Bronchial epithelial cell (primary cell): Measurements from ENCODE around the gene SH2D4B. TPM values are rescaled to one million over a fixed set of nuclear protein-coding genes. Genes with fewer than 3 reads are reported as not detected.

Experiments
- DNase-seq: peaks from one replicate; pipeline ENCODE4 v3.0.0-alpha.2; 2010; ENCODE audit warnings: low read depth
- FAIRE-seq: peaks from 2 replicates; lab custom pipeline; 2011; peaks lifted over from hg19 to GRCh38; lab: Jason Lieb, UNC
- H3K27me3 ChIP-seq: 2 replicates; pipeline ENCODE4 v1.5.1; 2011; ENCODE audit warnings: low read length; ENCODE audit not compliant: control insufficient read depth, insufficient read depth
- H3K36me3 ChIP-seq: 2 replicates; pipeline ENCODE4 v1.5.1; 2011; ENCODE audit warnings: low read length; ENCODE audit not compliant: control insufficient read depth, insufficient read depth
- H3K4me3 ChIP-seq: 2 replicates; pipeline ENCODE4 v1.5.1; 2011; ENCODE audit warnings: mild to moderate bottlenecking, low read depth, low read length, control low read depth
- total RNA-seq: library from RNA; depleted of rRNA; stranded (reverse); fragments of >200 nt; gene quantifications from 2 replicates; pipeline ENCODE4 v1.2.1, GENCODE V29; 2014
- TF ChIP-seq, protein P1 (sequence below): IDR thresholded peaks from 2 replicates; pipeline ENCODE4 v1.5.1; 2011; ENCODE audit warnings: mild to moderate bottlenecking, moderate library complexity, low read length, control low read depth, inconsistent platforms; ENCODE audit not compliant: insufficient read depth, severe bottlenecking

Gene SH2D4B
- total RNA-seq, 1 donor from 2014 or later = under 0.01 TPM

DNA sequence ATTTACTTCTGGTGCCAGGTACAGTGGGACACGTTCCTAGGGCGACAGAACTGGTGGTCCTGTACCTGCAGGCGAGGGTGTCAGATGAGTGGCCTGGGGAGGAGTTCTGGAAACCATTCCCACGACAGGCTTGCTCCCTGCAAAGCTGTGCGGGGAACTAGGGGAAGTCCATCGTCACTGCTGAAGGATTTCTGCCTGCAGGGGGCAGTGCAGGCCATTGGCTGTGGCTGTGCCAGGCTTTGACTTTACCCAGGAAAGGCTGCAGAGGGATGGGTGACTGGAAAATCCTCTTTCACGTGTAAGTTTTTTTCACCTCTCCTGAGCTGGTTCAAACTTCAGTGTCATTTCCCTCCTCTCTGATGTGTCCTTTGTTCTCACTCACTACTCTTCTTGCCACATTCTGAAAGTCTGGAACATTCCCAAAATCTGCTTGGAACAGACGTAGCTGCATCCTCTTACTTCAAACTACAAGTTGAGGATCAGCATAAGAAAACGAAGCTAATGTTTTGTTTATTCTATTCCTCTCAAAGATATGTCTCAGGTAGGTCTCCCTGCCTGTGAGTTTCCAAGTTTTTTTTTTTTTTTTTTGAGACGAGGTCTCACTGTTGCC, 126.5 kb downstream of the SH2D4B start:
- TF ChIP-seq, protein P1, sequence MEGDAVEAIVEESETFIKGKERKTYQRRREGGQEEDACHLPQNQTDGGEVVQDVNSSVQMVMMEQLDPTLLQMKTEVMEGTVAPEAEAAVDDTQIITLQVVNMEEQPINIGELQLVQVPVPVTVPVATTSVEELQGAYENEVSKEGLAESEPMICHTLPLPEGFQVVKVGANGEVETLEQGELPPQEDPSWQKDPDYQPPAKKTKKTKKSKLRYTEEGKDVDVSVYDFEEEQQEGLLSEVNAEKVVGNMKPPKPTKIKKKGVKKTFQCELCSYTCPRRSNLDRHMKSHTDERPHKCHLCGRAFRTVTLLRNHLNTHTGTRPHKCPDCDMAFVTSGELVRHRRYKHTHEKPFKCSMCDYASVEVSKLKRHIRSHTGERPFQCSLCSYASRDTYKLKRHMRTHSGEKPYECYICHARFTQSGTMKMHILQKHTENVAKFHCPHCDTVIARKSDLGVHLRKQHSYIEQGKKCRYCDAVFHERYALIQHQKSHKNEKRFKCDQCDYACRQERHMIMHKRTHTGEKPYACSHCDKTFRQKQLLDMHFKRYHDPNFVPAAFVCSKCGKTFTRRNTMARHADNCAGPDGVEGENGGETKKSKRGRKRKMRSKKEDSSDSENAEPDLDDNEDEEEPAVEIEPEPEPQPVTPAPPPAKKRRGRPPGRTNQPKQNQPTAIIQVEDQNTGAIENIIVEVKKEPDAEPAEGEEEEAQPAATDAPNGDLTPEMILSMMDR = peak; percentile 99
- peak; percentile 65 for DNase-seq
- Histone ChIP-seq H3K36me3 (no peaks in the 10 kb centered on the region), H3K27me3 (no peaks in the 10 kb centered on the region), H3K4me3 (no peak overlapping the region)
- peak; percentile 18 for FAIRE-seq

DNA sequence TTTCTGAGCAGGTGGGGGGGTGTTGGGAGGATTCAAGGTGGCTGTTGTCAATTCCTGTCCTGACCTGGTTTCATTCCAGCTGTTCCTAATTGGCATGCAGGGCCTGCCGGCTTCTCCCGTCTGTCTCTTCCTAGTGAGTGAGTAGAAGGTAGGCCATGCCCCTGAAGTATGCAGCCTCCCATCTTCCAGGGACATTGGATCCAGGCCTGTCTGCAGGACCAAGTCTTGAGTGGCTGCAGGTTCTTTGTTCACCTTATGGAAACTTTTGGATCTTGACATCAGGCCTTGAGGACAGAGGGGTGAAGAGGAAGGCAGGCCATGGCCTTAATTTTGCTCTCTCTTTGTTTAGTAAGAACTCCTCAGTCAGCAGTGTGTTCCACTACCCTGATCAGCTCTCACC, 131.8 kb downstream of the SH2D4B start:
- no peaks in the 10 kb centered on the region for H3K27me3 ChIP-seq
- FAIRE-seq (no peak), DNase-seq (no peak)
- H3K4me3 ChIP-seq = no peak overlapping the region
- H3K36me3 ChIP-seq = no peaks in the 10 kb centered on the region
- TF ChIP-seq, protein P1 = no peak

DNA sequence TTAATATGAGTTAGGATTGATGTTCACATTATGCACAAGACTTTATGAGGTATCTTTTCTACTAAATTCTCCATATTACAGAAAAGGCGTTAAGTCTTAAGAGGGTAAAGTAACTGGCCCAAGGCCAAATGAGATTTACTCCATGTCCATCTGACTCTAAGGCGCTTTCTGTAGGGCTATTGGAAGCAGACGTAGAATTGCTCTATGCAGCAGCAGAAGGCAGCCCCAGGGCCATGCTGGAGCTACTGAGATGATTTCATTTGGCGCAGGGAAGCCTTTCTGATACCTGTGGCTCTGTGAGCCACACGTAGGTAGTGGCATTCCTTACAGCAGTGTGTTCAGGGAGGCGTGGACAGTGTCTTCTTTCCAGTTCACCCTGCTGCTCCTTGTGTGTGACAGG, 133.1 kb downstream of the SH2D4B start:
- TF ChIP-seq, protein P1 = no peak
- Histone ChIP-seq H3K36me3 (no peaks in the 10 kb centered on the region), H3K27me3 (no peaks in the 10 kb centered on the region), H3K4me3 (no peak overlapping the region)
- DNase-seq (no peak), FAIRE-seq (no peak)

DNA sequence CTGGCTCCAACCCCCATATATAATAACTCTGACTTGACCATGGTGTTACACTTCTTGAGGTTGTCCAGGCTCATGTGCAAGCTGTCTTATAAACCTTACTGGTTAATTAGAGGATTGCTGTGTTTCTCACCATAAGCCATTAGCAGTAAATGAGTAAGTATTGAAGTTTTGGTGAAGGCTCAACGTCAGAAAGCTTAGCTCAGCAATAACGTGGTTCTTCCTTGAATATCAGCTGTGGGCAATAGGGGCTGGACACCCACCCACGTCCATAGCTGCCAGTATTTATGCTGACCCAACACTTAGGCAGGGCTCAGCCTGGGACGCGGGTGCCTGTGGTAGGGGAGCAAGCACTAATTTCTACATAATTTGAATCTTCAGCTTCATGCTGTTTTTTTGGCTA, 134.1 kb downstream of the SH2D4B start:
- TF ChIP-seq, protein P1 = no peak
- H3K4me3 ChIP-seq = no peak overlapping the region
- H3K36me3 ChIP-seq = no peaks in the 10 kb centered on the region
- no peak for DNase-seq
- H3K27me3 ChIP-seq = no peaks in the 10 kb centered on the region
- no peak for FAIRE-seq

DNA sequence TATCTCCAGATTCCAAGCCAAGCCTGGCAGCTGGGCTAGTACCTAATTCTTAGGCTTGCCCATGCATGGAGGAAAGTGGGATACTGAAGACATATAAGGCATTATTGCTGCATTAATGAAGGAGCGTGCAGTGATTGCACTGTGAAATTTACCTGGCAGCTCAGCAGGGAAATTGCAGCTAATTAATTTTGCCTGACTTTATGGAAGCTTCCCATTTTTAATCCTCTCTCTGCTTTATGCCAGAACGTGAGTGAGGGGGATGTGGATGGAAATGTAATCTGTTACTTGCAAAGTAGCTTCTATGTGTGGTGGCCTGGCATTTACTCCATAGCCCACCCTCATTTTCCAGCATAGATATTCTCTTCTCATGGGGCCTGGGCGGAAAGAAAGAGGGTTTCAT, 134.9 kb downstream of the SH2D4B start:
- no peak for FAIRE-seq
- Histone ChIP-seq H3K4me3 (no peak overlapping the region), H3K27me3 (no peaks in the 10 kb centered on the region), H3K36me3 (no peaks in the 10 kb centered on the region)
- TF ChIP-seq, protein P1 = no peak
- DNase-seq = no peak

DNA sequence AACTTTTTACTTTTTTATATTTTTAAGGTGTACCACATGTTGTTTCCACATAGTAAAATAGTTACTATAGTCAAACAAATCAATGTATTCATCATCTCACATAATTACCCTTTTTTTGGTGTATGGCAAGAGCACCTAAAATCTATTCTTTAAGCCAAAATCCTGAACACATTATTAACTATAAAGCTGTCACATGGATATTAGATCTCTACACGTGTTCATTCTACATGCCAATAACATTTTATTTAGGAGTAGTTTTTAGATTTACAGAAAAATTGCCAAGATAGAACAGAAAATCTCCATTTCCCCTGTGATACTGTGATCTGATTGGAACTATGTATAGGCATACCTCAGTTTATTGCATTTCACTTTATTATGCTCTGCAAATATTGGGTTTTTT, 137.1 kb downstream of the SH2D4B start:
- TF ChIP-seq, protein P1 = no peak
- H3K27me3 ChIP-seq = no peaks in the 10 kb centered on the region
- DNase-seq (no peak), FAIRE-seq (no peak)
- no peak overlapping the region for H3K4me3 ChIP-seq
- no peaks in the 10 kb centered on the region for H3K36me3 ChIP-seq
